ENCODE measurements around the gene FNDC11.

DNA sequence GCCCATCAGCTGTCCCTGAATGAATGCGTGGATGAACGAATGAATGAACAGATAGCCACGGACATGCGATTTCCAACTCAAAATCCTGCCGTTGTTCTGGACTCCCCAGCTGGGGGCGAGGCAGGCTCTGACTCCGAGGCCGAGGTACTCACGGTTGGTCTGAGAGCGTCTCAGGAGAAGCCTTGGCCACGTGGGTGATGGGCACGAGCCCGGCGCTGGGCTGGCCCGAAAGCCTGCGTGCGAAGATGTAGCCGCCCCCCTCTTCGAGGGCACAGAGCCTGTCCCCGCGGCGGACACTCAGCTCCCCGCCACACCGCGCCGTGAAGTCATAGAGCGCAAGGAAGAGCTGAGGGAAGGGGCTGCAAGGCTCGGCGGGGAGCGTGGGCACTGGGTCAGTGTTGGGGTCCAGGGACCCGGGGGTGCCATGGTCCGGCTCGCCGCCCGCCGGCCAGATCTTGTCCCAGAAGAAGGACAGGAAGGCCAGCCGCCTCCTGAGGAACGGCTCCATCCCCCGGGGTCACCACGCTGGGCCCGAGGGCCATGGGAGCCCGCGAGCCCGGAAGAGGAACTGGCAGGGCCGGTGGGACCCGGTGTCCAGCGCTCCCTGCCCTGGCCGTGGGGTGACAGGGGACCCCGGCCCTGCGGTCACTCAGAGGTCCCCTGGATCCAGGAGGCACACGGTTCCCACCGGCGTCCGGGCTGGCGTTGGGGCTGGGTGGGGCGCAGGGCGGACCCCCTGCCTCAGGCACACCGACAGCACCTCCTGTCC, 6.8 kb upstream of the FNDC11 start:
- TF ChIP-seq ZNF274 (IDR thresholded peaks at IDR 0.05; ENCODE audit: low read depth, low read length), result no peak
- TF ChIP-seq SUZ12 (IDR thresholded peaks at IDR 0.05; ENCODE audit: extremely low read depth, insufficient read depth, insufficient read length), result no peak

Measured in NT2/D1 (cell line).